GM19193 (cell line): Measurements from ENCODE around the gene ZPBP.

Experiments used
- POLR2A ChIP-seq: IDR thresholded peaks from 4 replicates; pipeline ENCODE4 v1.6.1; 2011; ENCODE audit not compliant: insufficient read depth, insufficient read length; ENCODE audit errors: extremely low read depth

Gene ZPBP

GRCh38 chr7:49927631-49928030 lies 165.4 kb downstream of the ZPBP start:
- TF ChIP-seq POLR2A: no peak

- no peak for TF ChIP-seq POLR2A
These were observed 166.3 kb downstream of the ZPBP start for GRCh38 chr7:49926720-49927119.

GRCh38 chr7:49911909-49912308 lies 181.1 kb downstream of the ZPBP start:
- TF ChIP-seq POLR2A: no peak

- no peak for TF ChIP-seq POLR2A
These were observed 198.5 kb downstream of the ZPBP start for GRCh38 chr7:49894543-49894942.

GRCh38 chr7:49893131-49893530 lies 199.9 kb downstream of the ZPBP start:
- TF ChIP-seq POLR2A: no peak

- TF ChIP-seq POLR2A: no peak
These were observed 200.6 kb downstream of the ZPBP start for GRCh38 chr7:49892481-49892880.
